GM19324 (cell line): ENCODE results near the gene MYRFL.
A peak's percentile ranks its signal among the peaks of the same experiment; 100 is the strongest.

Experiments
- ATAC-seq: cut with Tn5 transposase; IDR thresholded peaks from one replicate; pipeline ENCODE4 v1.9.1; 2021; ENCODE audit warnings: mild to moderate bottlenecking, moderate library complexity; ENCODE audit not compliant: unreplicated experiment, low FRiP score

Gene MYRFL

DNA sequence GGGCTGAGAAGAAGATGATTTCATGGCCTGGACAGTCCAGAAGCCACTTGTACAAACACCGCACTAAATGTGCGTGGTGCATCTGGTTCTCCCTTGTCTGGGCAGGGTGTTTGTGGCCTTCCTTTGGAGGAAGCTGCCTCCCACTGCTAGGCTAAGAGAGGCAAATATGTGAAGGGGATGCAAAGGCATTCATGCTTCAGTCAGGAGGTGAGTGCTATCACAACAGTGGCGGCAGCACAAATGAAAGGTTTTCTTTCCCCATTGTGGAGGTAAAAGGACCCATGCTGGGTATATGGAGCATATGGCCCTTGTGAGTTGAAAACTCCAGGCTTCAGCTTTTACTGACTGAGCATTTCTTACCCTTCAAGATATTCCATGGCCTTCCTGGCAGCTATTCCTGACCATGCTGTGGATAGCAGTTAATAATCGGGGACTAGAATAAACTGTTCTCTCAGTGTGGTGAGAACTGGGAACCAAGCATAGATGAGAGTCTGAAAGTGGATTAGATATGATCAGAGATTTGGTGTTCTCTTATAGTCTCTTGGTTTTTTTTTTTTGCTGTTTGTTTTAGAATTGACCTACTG, 69.9 kb downstream of the MYRFL start:
- ATAC-seq: no peak

DNA sequence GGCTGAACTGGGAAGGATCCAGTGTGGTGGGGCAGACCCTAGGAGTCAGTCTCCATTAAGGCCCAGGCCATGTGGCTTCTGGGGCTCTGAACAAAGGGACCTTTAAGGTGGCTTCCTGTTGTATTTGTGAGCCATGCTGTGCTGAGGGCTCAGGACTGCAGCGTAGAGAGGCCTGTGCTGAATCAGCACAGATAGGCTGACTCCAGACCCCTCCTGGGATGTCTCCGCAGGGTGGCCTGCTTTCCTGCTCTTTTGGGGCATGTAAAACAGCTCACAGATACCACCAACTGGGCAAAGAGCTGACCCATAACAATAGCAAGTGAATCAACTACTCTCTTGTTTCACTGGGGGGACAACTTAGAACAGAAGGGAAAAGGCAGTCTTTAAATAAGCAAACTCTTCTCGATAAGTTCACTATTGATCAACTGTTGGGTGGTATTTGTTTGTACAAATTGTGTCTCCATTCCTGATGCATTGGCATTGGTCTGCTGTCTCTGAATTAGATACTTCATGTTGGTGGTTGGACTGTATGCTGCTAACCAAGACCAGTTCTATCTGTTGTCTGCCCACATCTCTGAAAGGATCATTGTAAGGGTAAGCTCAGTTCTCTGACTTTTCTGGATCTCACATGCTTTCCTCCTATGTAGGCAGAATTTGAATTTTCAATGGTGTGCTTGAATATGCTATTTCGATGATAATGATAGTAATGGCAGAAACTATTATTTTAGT, 71.8 kb downstream of the MYRFL start:
- ATAC-seq: no peak

DNA sequence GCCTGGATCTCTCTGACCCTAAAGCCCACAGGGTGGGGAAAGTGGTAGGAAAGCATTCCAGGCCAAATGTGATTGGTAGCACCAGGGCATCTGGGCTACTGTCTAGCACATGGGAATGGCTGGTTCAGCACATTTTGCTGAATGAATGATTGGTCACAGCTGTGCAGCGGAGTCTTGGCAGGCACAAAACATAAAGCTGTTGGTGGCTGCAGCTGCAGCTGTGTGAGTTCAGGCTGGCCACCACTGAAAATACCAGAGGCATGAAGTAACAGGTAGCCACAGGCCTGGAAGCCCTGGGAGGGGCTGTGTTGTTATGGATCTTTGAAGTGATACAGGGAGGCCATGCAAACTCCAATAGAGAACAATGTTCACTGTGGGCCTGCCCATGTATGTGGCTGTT, 72.7 kb downstream of the MYRFL start:
- no peak for ATAC-seq

DNA sequence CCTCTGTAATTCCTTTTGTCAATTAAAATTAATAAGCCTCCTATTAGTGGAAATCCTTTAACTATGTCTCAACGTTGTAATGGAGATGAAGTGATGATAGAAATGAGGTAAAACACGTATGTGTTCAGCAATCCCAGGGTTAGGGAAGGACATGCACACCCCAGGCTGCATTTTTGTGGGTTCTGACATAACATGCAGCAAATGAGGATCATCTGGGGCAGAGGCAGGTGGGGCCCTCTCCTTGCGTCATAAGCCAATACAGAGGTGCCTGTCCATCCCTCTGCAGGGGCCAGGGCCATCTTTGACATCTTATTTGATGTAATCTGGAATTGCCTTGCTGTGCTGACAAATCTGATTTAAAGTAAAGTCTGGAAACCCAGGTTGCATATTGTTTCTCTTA, 73.2 kb downstream of the MYRFL start:
- no peak for ATAC-seq

DNA sequence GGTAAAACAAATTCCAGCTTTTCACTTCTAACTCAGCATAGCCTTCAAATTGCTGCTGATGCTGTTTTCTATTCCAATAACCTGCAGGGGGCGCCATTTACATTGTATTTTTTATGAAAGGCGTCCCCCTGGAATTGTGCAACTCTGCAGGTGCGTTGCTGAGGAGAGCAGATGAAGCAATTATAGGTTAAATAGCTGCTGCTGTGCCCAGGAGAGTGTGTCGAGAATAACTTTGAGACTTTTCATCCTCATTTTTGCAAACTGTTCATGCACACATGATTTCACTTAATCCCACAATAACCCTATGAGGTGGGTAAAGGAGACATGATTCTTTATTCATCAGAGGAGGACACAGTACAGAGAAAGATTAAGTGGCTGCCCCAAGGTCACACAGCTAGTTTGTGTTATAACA, 75.7 kb downstream of the MYRFL start:
- ATAC-seq: peak; percentile 52

DNA sequence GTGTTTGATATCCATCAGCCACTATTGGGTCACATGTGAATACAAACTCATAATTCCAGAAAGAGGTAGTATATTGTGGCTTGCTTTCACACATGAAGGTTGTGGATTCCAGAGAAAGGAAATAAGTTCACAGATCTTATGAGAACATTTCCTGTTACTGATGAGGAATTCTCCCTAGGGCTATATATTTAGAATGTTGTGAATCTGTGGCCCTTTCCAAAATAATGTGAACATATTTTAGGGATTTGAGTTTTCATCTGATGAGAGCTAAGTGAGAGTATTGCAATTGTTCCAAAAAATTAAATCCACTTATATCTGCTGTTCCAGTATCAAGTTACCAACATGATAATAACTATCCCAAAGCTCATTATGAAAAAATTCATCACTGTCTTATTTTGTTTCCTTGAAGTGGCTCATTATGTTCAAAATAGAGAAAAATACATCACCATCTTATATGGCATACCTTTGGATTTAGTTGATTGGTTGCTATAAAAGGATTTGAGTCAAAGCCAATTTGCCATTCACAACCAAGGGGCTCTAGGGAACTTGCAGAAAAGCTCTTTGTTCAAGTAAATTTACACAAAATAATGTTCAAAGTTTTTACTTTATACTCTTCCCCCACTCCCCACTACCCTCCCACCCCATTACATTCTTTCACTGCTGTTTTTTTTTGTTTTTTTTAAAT, 76.3 kb downstream of the MYRFL start:
- no peak for ATAC-seq

DNA sequence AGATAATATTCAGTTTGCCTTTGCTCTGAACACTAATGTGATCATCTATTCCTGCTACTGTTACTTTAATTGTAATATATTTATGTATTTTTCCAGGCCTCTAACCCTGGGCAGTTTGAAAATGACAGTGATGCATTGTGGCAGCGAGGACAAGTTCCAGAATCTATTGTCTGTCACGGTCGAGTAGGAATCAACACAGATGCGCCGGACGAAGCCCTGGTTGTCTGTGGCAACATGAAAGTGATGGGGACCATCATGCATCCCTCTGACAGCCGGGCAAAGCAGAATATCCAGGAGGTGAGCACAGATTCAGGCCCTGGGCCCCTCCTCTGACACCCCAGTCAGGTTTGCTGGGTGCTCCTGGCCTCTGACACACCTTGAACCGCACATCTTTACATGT, 78.5 kb downstream of the MYRFL start:
- ATAC-seq: no peak

DNA sequence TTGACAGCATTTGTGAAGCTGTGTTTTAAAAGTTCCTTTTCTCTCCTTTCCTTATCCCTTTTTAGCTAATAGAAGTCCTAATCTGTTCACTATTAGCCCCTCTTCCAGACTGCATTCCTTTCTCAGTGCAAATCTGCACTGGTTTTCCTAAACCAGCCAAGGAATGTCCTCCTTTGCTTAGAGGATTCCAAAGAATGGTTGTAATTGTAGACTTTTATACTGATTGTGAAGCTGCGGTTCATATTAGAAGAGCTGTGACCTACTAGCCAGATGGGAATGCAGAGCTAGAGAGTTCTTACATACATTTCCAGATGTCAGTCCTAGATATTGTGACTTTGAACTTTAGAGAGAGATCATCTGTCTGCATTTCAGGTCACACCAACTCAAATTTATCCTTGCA, 79.8 kb downstream of the MYRFL start:
- ATAC-seq: no peak

DNA sequence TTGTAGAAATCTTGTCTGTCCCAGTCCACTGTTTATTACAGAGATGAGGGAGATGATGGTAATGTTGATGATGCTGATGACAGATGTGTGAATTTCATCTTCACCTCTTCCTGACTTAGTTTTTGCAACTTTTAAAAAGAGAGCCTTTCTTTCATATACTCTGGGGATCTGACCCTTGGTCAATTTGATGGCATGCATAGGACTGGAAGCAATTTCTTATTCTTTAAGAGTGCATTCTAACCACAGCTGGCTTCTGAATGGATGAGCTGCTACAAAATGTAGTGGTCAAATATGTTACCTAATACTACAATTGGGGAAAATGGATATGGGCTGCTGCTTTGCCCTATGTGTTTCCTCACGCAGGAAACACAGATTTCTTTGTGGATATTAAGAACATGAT, 80.8 kb downstream of the MYRFL start:
- ATAC-seq: no peak

DNA sequence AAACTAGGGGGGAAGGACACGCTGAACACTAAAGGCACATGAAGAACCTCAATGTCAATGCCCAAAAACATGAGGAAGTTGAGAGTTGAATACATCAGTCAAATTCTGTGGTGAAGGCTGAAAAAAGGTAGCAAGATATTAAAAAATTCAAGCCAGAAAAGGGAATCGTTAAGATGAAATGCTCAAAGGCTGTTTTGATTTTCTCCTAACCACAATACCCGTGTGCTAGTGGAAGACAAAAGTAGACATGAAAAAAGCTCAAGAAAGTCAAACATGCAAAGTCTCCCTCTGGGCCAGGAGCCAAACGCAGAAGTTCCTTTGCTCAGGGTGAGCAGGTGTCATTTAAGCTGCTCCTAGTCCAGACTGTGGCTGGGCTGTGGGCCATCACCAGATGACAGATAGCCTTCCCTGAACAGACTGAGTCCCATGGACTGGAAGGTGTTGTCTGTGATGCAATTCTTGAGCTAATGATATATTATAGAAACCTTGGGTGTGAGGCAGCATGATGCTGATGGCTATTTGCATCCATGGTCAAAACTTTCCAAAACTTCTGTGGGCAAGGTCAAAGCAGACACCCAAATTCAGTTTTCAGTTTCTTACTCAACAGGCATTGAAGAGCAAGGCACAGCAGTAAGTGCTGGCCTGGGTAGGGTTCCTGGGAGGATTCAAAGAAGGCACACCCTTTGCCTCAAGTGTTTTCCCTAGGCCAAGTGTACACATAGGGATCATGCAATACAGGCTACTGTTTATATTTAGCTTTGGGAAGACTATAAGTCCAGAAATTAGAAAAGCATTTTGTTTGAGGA, 81.6 kb downstream of the MYRFL start:
- ATAC-seq: peak; percentile 97

DNA sequence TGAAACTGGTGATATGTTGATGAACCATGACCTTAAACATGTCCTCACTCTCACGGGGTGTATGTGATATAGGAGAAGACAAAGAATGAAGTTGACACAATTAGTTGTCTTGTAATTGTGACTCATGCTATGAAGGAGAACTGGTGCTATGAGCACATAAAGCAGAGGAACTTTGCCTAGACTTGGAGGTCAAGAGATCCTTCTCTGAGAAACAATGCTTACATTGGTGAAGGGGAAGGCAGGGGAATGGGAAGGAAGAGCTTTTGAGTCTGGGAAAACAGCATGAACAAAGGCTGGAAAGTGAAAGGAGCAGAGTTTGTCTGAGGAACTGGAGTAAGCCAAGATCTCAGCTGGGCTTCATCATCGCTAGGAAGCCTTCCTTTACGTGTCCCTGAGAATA, 83.2 kb downstream of the MYRFL start:
- ATAC-seq: no peak

DNA sequence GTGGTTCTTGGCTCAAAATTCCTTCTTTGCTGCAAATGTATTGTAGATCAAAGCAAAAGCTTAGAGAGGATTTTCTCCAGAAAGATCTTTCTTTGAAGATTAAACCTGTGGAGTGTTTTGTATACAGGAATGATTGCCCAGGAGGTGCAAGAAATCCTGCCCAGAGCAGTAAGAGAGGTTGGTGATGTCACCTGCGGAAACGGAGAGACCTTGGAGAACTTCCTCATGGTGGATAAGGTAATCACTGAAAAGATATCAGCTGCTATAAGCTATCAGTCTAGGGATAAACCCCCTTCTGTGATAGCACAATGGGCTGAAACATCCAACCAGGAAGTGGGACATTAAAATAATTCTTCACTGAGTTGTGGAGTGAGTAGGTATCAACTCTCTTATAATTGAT, 85.7 kb downstream of the MYRFL start:
- ATAC-seq: no peak

DNA sequence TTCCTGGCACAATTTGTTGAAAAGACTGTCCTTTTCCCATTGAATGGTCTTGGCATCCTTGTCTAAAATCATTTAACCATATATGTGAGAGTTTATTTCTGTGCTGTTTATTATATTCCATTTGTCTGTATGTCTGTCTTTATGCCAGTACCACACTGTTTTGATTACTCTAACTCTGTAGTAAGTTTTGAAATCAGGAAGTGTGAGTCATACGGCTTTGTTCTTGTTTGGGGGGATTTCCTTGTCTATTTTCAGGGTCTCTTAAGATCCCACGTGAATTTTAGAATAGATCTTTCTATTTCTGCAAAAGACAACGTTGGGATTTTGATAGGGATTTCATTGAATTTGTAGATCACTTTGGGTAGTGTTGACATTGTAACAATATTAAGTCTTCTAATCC, 88.5 kb downstream of the MYRFL start:
- ATAC-seq: no peak

DNA sequence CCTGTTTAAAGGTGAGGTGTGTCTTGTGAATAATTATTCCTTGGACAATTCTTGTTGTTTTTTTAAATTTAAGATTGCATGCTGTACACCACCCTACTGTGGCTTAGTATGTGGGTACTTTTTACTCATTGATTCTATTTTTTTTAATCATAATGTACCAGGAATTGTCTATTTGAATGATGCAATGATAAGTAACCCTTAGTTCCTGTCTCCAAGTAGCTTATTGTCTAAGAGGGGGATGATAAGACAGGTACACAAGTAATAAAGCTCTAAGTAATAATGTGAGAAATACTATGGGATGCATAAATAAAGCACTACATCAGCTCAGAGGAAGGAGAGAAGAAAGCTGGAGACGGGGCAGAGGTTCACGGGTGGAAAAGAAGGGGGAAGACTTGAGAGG, 90.9 kb downstream of the MYRFL start:
- ATAC-seq: no peak

DNA sequence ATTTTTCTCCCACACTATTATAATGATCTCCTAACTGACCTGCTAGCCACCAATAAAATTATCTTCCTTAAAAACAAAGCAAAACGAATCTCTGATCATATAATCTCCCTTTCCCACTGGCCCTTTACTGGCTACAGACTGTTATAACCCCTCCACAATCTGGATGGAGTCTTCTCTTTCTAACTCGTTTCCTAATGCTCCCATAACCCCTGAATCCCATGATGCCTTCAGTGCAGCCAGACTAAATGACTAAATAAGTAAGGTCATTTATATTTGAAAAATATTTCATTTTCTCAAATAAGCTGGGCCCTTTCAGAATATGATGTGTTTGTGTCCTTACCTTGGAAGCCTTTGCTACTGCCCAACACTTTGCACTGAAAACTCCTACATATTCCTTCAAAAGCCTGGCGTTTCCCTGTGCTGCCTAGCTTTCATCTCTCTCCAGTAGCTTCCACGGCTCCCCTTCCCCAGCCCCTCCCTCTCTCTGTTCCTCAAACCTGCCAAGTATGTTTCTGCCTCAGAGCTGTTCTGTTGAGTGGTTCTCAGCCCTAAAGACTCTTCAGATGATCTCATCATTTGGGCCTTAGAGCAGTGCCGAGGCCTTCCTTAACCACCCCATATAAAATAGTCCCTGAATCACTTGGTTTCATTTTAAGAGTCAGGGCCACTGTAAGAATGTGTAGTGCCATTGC, 91.7 kb downstream of the MYRFL start:
- ATAC-seq: no peak

DNA sequence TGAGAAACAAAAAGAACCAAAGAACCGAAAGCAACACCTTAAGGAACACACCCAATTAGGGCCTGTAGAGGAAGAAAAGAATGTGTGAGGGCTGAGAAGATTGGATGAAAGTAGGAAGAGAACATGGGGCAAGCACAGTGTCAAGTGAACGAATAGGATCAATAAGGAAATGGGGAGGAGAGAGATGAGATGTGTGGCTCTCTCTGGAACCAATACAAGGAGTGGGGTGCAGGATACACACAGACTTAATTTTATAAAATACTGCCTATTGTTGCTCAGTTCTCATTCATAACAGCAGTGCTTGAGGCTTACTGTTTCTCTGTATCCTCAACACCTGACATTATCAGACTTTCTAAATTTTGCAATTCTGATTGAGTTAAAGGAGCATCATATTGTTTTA, 93.3 kb downstream of the MYRFL start:
- no peak for ATAC-seq

DNA sequence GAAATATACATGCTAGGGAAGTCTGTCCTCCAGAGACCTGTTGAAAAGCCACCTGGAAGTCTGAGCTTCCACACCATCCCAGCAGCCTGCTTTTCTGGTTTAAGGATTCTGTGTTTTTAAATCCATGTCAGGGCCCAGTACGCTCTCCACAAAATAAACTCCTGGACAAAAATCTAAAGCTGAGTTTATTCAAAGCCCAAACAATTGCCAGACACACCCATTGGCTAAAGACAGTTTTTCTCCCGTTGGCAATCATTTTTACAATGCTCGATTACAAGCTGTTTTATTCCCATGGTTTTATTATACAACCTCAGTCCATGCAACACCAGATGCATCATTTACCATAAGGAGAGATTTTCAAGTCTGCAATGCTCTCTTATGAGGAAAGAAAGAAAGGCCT, 94.5 kb downstream of the MYRFL start:
- no peak for ATAC-seq

DNA sequence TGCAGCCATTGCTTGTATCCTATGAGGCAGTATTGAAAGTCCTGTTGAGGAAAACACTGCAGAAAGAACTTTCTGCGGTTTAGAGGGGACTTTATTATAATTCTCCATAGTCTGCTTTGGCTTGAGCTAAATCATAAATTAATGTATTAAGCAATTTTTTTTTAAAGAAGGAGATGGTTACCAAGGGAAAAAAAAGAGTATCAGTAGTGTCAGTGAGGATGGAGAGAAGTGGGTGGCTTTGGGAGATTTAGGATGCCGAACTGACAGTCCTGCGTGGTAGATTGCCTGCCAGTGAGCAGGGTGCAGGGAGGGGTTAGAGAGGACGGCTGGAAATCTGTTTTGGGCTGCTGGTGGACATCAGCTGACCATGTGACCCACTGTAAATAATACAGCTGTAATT, 96.8 kb downstream of the MYRFL start:
- ATAC-seq: no peak

DNA sequence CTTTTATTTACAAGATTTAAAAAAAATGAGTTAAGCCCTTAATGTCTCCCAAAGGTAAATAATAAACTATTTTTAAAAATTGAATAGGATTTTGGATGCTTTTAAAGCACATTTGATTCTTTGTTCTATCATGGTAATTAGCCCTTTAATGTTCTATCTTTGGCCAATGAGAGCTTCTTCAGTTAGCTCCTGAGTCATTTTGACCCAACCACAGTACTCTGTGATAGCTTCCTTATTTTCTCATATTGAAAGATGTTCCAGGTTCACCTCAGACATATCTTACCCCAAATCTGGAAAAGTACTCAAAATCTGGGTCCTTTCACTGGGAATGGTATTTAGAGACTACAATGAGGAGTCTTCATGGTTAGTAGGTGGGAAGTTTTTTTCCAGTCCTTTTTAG, 98.0 kb downstream of the MYRFL start:
- no peak for ATAC-seq

DNA sequence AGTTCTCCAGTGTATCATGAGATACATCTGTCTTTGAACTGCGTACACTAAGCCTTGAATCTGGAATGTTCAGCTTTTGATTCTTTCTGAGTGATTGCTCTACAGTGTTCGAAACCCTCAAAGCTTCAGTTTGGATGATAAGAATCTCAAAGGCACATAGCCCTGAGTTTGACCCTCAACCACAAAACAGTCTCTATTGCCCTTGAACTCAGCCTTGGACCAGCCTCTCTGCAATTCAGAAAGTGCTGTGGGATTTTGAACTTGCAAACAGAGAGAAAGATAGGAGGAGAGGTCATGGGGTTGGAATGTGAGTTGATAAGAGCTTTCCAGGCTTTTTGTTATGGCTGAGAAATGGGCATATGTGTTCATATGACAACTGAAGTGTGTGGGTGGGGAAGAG, 100.3 kb downstream of the MYRFL start:
- no peak for ATAC-seq

DNA sequence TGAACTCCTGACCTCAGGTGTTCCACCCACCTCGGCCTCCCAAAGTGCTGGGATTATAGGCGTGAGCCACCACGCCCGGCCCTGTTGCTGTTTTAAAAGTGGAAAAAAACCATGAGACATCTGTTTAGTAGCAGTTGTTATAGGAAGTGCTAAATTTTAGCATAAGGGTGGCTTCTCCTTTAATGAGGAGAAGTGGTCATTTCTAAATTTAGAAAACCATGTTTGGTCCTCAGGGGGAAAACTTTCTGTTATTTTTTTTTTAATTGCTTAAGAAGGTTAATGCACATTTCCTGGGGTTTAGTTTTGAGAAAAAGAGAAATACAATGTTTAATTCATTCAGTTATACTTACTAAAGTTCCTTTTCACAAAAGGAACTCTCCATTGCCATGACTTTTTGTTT, 102.1 kb downstream of the MYRFL start:
- ATAC-seq: no peak
